AG09319 (cell line): ENCODE measurements around the gene ARHGAP45.

Source experiments
- DNase-seq: peaks from one replicate; pipeline ENCODE4 v3.0.0-alpha.2; 2010; ENCODE audit warnings: low read depth; ENCODE audit errors: extremely low read depth
- CTCF ChIP-seq: IDR thresholded peaks from 2 replicates; pipeline ENCODE4 v1.5.1; 2011; ENCODE audit warnings: low read depth, mild to moderate bottlenecking, inconsistent platforms, low read length, moderate library complexity

The ARHGAP45 gene

GRCh38 chr19:1041272-1041834 is 25.6 kb upstream of the ARHGAP45 start:
- no peak for DNase-seq
- TF ChIP-seq CTCF = no peak

- TF ChIP-seq CTCF = no peak
- DNase-seq = no peak
These were observed 24.9 kb upstream of the ARHGAP45 start for GRCh38 chr19:1041835-1042685.

GRCh38 chr19:1042689-1043511 is 24.1 kb upstream of the ARHGAP45 start:
- DNase-seq = no peak
- TF ChIP-seq CTCF = no peak

- TF ChIP-seq CTCF = no peak
- DNase-seq = no peak
These were observed 21.7 kb upstream of the ARHGAP45 start for GRCh38 chr19:1045247-1045603.

GRCh38 chr19:1046117-1046626 is 20.8 kb upstream of the ARHGAP45 start:
- DNase-seq = no peak
- TF ChIP-seq CTCF = no peak

- no peak for DNase-seq
- TF ChIP-seq CTCF = no peak
These were observed 19.9 kb upstream of the ARHGAP45 start for GRCh38 chr19:1046836-1047695.
